GM12878 (cell line): ENCODE results near the gene ABCC3. TPM values are rescaled to one million over a fixed set of nuclear protein-coding genes. Genes with fewer than 3 reads are reported as not detected.

ENCODE experiments used
- ATAC-seq: fragments of 200-7000 bp; cut with Tn5 transposase; 3 replicates; pipeline ENCODE4 v1.9.1; 2020; ENCODE audit warnings: mild to moderate bottlenecking, moderate library complexity
- BruUV-seq: library from RNA; stranded (reverse); fragments of 400-500 nt; replicated peaks from 2 replicates; lab custom pipeline; 2021; lab: Mats Ljungman, UMichigan
- CTCF ChIA-PET: fragments of 300-600 bp; sonication (Branson Sonifier 250); formaldehyde crosslinking; extraction: SDS; loops from one replicate; lab custom pipeline; 2021; ENCODE audit warnings: inconsistent platforms; lab: Yijun Ruan, JAX
- POLR2A ChIA-PET: fragments of 350-600 bp; formaldehyde crosslinking; extraction: SDS; loops from one replicate; lab custom pipeline; 2021; ENCODE audit warnings: inconsistent platforms; lab: Charles Lee
- RAD21 ChIA-PET: fragments of 300-600 bp; sonication (Branson Sonifier 250); formaldehyde crosslinking; loops from one replicate; lab custom pipeline; 2023; ENCODE audit warnings: antibody characterized with exemption; ENCODE audit not compliant: unreplicated experiment; lab: Charles Lee
- SMC1A ChIA-PET: fragments of 300-600 bp; sonication (Branson Sonifier 250); formaldehyde crosslinking; loops from one replicate; lab custom pipeline; 2023; ENCODE audit not compliant: unreplicated experiment, uncharacterized antibody; lab: Charles Lee
- DNase-seq: peaks from one replicate; pipeline ENCODE4 v3.0.0-alpha.2; 2011; ENCODE audit warnings: low read depth, low spot score
- FAIRE-seq: peaks from 3 replicates; lab custom pipeline; 2011; peaks lifted over from hg19 to GRCh38; lab: Jason Lieb, UNC
- H2AFZ ChIP-seq: 2 replicates; pipeline ENCODE4 v1.6.0; 2011; ENCODE audit warnings: low read depth, low read length, control low read depth; ENCODE audit not compliant: control insufficient read depth
- H3K27ac ChIP-seq: 2 replicates; pipeline ENCODE4 v1.5.1; 2011; ENCODE audit warnings: control low read depth; ENCODE audit not compliant: control insufficient read depth, insufficient read depth
- H3K27me3 ChIP-seq, 2 experiments: replicated peaks in 1 of 2; 2 replicates each; pipeline versions ENCODE4 v1.6.0 to v1.6.1; 2011; ENCODE audit warnings: low read length in 1 of 2; ENCODE audit not compliant: control insufficient read depth in 2 of 2, insufficient read depth in 2 of 2
- H3K36me3 ChIP-seq, 2 experiments: 2 replicates each; pipeline ENCODE4 v1.5.1; 2011; ENCODE audit warnings: low read length in 1 of 2; ENCODE audit not compliant: control insufficient read depth in 2 of 2, insufficient read depth in 2 of 2
- H3K4me1 ChIP-seq: 2 replicates; pipeline ENCODE4 v1.6.1; 2011; ENCODE audit warnings: mild to moderate bottlenecking, low read length, moderate library complexity, mixed read lengths; ENCODE audit not compliant: control insufficient read depth, insufficient read depth
- H3K4me2 ChIP-seq: 2 replicates; pipeline ENCODE4 v1.6.0; 2011; ENCODE audit warnings: control low read depth; ENCODE audit not compliant: control insufficient read depth, insufficient read depth
- H3K4me3 ChIP-seq: fragments of 200-600 bp; sonication (generic); 2 replicates; pipeline ENCODE4 v1.5.1; 2016
- H3K79me2 ChIP-seq: 2 replicates; pipeline ENCODE4 v1.6.0; 2011; ENCODE audit warnings: low read length; ENCODE audit not compliant: control insufficient read depth, insufficient read depth
- H3K9ac ChIP-seq: 2 replicates; pipeline ENCODE4 v1.8.0; 2011; ENCODE audit warnings: low read length, control low read depth, mixed read lengths; ENCODE audit not compliant: control insufficient read depth, insufficient read depth
- H3K9me3 ChIP-seq: replicated peaks from 3 replicates; pipeline ENCODE4 v1.5.1; 2011; ENCODE audit warnings: mild to moderate bottlenecking, low read length; ENCODE audit not compliant: control insufficient read depth, insufficient read depth
- H4K20me1 ChIP-seq: 2 replicates; pipeline ENCODE4 v1.6.0; 2011; ENCODE audit not compliant: control insufficient read depth, insufficient read depth
- ASH2L ChIP-seq: fragments of 300-600, 200-600 bp; sonication (generic); IDR thresholded peaks from 2 replicates; pipeline ENCODE4 v1.6.1; 2017; ENCODE audit warnings: low read depth, mild to moderate bottlenecking, borderline replicate concordance
- CBX3 ChIP-seq: fragments of 200-600 bp; sonication (generic); IDR thresholded peaks from 2 replicates; pipeline ENCODE4 v1.6.1; 2016; ENCODE audit warnings: low read depth, borderline replicate concordance
- EGR1 ChIP-seq, 2 experiments: IDR thresholded peaks; 1 replicate in 1 of 2; 2 replicates in 1 of 2; pipeline ENCODE4 v1.6.1; 2011 to 2012; ENCODE audit warnings: low read depth in 2 of 2, low read length in 2 of 2, borderline replicate concordance in 1 of 2, mild to moderate bottlenecking in 1 of 2, moderate library complexity in 1 of 2
- ETV6 ChIP-seq, 2 experiments: fragments of 450-650 bp in 1 of 2; IDR thresholded peaks in 1 of 2; conservative IDR thresholded peaks in 1 of 2; 2 replicates each; pipeline ENCODE4 v1.6.1; 2014; ENCODE audit warnings: antibody characterized with exemption in 1 of 2, borderline replicate concordance in 1 of 2, low read depth in 1 of 2, mild to moderate bottlenecking in 1 of 2, moderate library complexity in 1 of 2
- FOXM1 ChIP-seq: IDR thresholded peaks from 2 replicates; pipeline ENCODE4 v1.6.1; 2012; ENCODE audit warnings: low read depth, mild to moderate bottlenecking, inconsistent platforms, low read length, moderate library complexity
- MYC ChIP-seq: IDR thresholded peaks from 2 replicates; pipeline ENCODE4 v1.6.1; 2011; ENCODE audit warnings: mild to moderate bottlenecking, low read length, moderate library complexity, inconsistent platforms; ENCODE audit not compliant: insufficient read depth, insufficient replicate concordance, insufficient read length, severe bottlenecking
- NFYA ChIP-seq: IDR thresholded peaks from 2 replicates; pipeline ENCODE4 v1.6.1; 2011; ENCODE audit warnings: low read depth, mild to moderate bottlenecking, low read length, improper control_type of control experiment, borderline replicate concordance
- NR2C2 ChIP-seq: IDR thresholded peaks from 2 replicates; pipeline ENCODE4 v1.6.1; 2011; ENCODE audit warnings: borderline replicate concordance, low read depth; ENCODE audit not compliant: control insufficient read depth, insufficient read length
- SIX5 ChIP-seq: IDR thresholded peaks from 2 replicates; pipeline ENCODE4 v1.6.1; 2011; ENCODE audit warnings: mild to moderate bottlenecking, low read depth, low read length, moderate library complexity; ENCODE audit not compliant: severe bottlenecking
- SUZ12 ChIP-seq: fragments of 200-600 bp; sonication (generic); IDR thresholded peaks from one replicate; pipeline ENCODE4 v1.6.1; 2018; ENCODE audit warnings: antibody characterized with exemption, mild to moderate bottlenecking; ENCODE audit not compliant: unreplicated experiment
- WGBS: methylation state at CpG from one replicate; pipeline ENCODE4 v1.1.6; 2016; ENCODE audit warnings: low lambda C conversion rate; ENCODE audit not compliant: insufficient replicate concordance, insufficient coverage; ENCODE audit errors: missing lambda C conversion rate; 5-methylcytosine and 5-hydroxymethylcytosine counted together
- in situ Hi-C: fragments of 300-500 bp; cut with MboI; formaldehyde crosslinking; loops from 9 replicates; pipeline ENCODE4 v1.14.3; 2018; ENCODE audit warnings: mixed read lengths
- intact Hi-C: fragments of 100-400 bp; cut with micrococcal nuclease; formaldehyde crosslinking; loops from one replicate; pipeline ENCODE4 v1.14.2; 2022; ENCODE audit not compliant: unreplicated experiment
- polyA plus RNA-seq, 11 experiments: library from polyadenylated mRNA; depleted of rRNA in 4 of 11; unstranded in 6 of 11; stranded (reverse) in 5 of 11; fragments of >200 nt; fragmentation: Nextera tagmentation in 4 of 11; fragmentation: Illumina TruSeq in 1 of 11; extraction: Ambion mirVana in 4 of 11; extraction: Trizol in 1 of 11; gene quantifications; 1 replicate in 1 of 11; 2 replicates in 10 of 11; pipeline versions ENCODE4 v1.2.1 to v1.2.3, GENCODE V29; 2011 to 2016; ENCODE audit warnings: inconsistent platforms in 2 of 11, missing spikeins in 2 of 11, low read depth in 1 of 11
- total RNA-seq, 4 experiments: library from RNA; depleted of rRNA in 3 of 4; stranded (reverse); fragments of >200 nt in 3 of 4; fragmentation: Illumina TruSeq in 1 of 4; extraction: Trizol in 1 of 4; gene quantifications; 2 replicates each; pipeline versions ENCODE4 v1.2.1 to v1.2.3, GENCODE V29; 2013 to 2021

ABCC3 gene
- total and polyA plus RNA-seq, 10 of the 15 experiments (the other 5 are each of a cell fraction or from before 2014, with no cell fraction given), result 0.21 to 2.3 (median 0.71) TPM; not detected in 6

- ChIA-PET SMC1A (interaction anchor here (0.6 kb wide), 1 partner anchor 371 kb away, joined by 3 read pairs; no protein-coding TSS in a partner anchor), POLR2A (no interaction called here), RAD21 (no interaction called here), CTCF (interaction anchor here (2.5 kb wide), 1 partner anchor 12 kb away, joined by 7 read pairs; no protein-coding TSS in a partner anchor)
- H3K4me3 ChIP-seq, result no peak overlapping the region
- 9% methylated on average over 3 of the region's 3 CpGs for WGBS
- H3K36me3 ChIP-seq, result no peaks in the 10 kb centered on the region
- no peaks in the 10 kb centered on the region for H4K20me1 ChIP-seq
- in situ Hi-C loops, result no loop called here
- H3K79me2 ChIP-seq, result no peaks in the 10 kb centered on the region
- no peaks in the 10 kb centered on the region for H3K9me3 ChIP-seq
- no peaks in the 10 kb centered on the region for H3K4me1 ChIP-seq
- H2AFZ ChIP-seq, result no peak overlapping the region
- BruUV-seq, result no TSS peak
- TF ChIP-seq ASH2L (no peak), SUZ12 (no peak), EGR1 (IDR thresholded peaks at IDR 0.05; ENCODE audit: borderline replicate concordance in 1 of 2, low read depth in 2 of 2, low read length in 2 of 2) (no peak), ETV6 (conservative IDR thresholded peaks at IDR 0.05 in 1 of 2, IDR thresholded peaks at IDR 0.05 in 1 of 2; ENCODE audit: borderline replicate concordance in 1 of 2, low read depth in 1 of 2) (no peak), CBX3 (no peak), NR2C2 (no peak), FOXM1 (no peak), SIX5 (no peak), NFYA (no peak), MYC (no peak)
- DNase-seq, result no peak
- no peak for ATAC-seq
- intact Hi-C loops, result no loop called here
- no peaks in the 10 kb centered on the region; a peak in 1 of 4 replicates for H3K27me3 ChIP-seq
- no peak overlapping the region for H3K27ac ChIP-seq
- FAIRE-seq, result no peak
- no peak overlapping the region for H3K9ac ChIP-seq
- H3K4me2 ChIP-seq, result no peak overlapping the region
Observed at GRCh38 chr17:50682938-50683337, 48.3 kb downstream of the ABCC3 start.
